Muscle layer of duodenum (tissue), 2 donors: ENCODE data around the gene CLBA1.

Experiments
- H3K27ac ChIP-seq: one replicate; pipeline ENCODE4 v1.7.0; 2013; ENCODE audit warnings: mild to moderate bottlenecking, low read length
- H3K27me3 ChIP-seq: one replicate; pipeline ENCODE4 v1.7.0; 2013; ENCODE audit warnings: low read depth, mild to moderate bottlenecking, control low read depth, low read length
- H3K36me3 ChIP-seq, 2 donors: one replicate each; pipeline ENCODE4 v1.7.0; 2013; ENCODE audit warnings: low read length in 2 of 2, control low read depth in 1 of 2, mild to moderate bottlenecking in 1 of 2; ENCODE audit not compliant: insufficient read depth in 2 of 2, control insufficient read depth in 1 of 2
- H3K4me1 ChIP-seq, 2 donors: one replicate each; pipeline ENCODE4 v1.7.0; 2013; ENCODE audit warnings: low read length in 2 of 2, mild to moderate bottlenecking in 2 of 2, control low read depth in 1 of 2, moderate library complexity in 1 of 2; ENCODE audit not compliant: insufficient read depth in 2 of 2, control insufficient read depth in 1 of 2
- H3K4me3 ChIP-seq, 2 donors: one replicate each; pipeline ENCODE4 v1.7.0; 2013; ENCODE audit warnings: low read length in 2 of 2, low read depth in 1 of 2, mild to moderate bottlenecking in 1 of 2
- H3K9me3 ChIP-seq, 2 donors: one replicate each; pipeline ENCODE4 v1.7.0; 2013; ENCODE audit warnings: low read length in 2 of 2, control low read depth in 1 of 2, mild to moderate bottlenecking in 1 of 2; ENCODE audit not compliant: control insufficient read depth in 1 of 2
- donor health status: healthy.

The CLBA1 gene

GRCh38 chr14:104978746-104979691 lies 6.6 kb upstream of the CLBA1 start:
- Histone ChIP-seq H3K27me3 (no peaks in the 10 kb centered on the region), H3K4me3 (peak overlapping the region in 1 of 2 donors; percentile 44), H3K4me1 (peaks cover 12 to 49% of the 10 kb centered on the region in 2 donors), H3K9me3 (no peaks in the 10 kb centered on the region), H3K36me3 (no peaks in the 10 kb centered on the region), H3K27ac (no peak overlapping the region)

- H3K9me3 ChIP-seq, result no peaks in the 10 kb centered on the region
- no peak overlapping the region for H3K4me3 ChIP-seq
- H3K36me3 ChIP-seq, result no peaks in the 10 kb centered on the region
- H3K4me1 ChIP-seq, result peaks cover 6 to 40% of the 10 kb centered on the region in 2 donors
- no peak overlapping the region for H3K27ac ChIP-seq
- no peaks in the 10 kb centered on the region for H3K27me3 ChIP-seq
Observed at GRCh38 chr14:104979758-104980610, 5.6 kb upstream of the CLBA1 start.

GRCh38 chr14:104980611-104981531 lies 4.7 kb upstream of the CLBA1 start:
- Histone ChIP-seq H3K27ac (no peak overlapping the region), H3K4me1 (peaks cover 0 to 31% of the 10 kb centered on the region in 2 donors), H3K9me3 (no peaks in the 10 kb centered on the region)

GRCh38 chr14:104981699-104982541 lies 3.7 kb upstream of the CLBA1 start:
- H3K4me1 ChIP-seq, result peaks cover 0 to 31% of the 10 kb centered on the region in 2 donors
- no peaks in the 10 kb centered on the region for H3K27me3 ChIP-seq
- H3K36me3 ChIP-seq, result no peaks in the 10 kb centered on the region
- H3K4me3 ChIP-seq, result no peak overlapping the region
- H3K27ac ChIP-seq, result no peak overlapping the region
- no peaks in the 10 kb centered on the region for H3K9me3 ChIP-seq

More at GRCh38 chr14:104980611-104981531, 4.7 kb upstream of the CLBA1 start:
- no peak overlapping the region for H3K4me3 ChIP-seq
- H3K27me3 ChIP-seq, result no peaks in the 10 kb centered on the region
- H3K36me3 ChIP-seq, result no peaks in the 10 kb centered on the region

GRCh38 chr14:104982548-104983230 lies 2.9 kb upstream of the CLBA1 start:
- Histone ChIP-seq H3K27ac (no peak overlapping the region), H3K36me3 (no peaks in the 10 kb centered on the region), H3K4me1 (peaks cover 0 to 26% of the 10 kb centered on the region in 2 donors), H3K4me3 (no peak overlapping the region), H3K27me3 (no peaks in the 10 kb centered on the region), H3K9me3 (no peaks in the 10 kb centered on the region)

GRCh38 chr14:104983231-104983721 lies 2.3 kb upstream of the CLBA1 start:
- Histone ChIP-seq H3K27me3 (no peaks in the 10 kb centered on the region), H3K4me1 (peaks cover 0 to 24% of the 10 kb centered on the region in 2 donors), H3K36me3 (no peaks in the 10 kb centered on the region), H3K9me3 (no peaks in the 10 kb centered on the region), H3K27ac (no peak overlapping the region), H3K4me3 (no peak overlapping the region)

GRCh38 chr14:104984056-104984894 lies 1.3 kb upstream of the CLBA1 start:
- Histone ChIP-seq H3K36me3 (no peaks in the 10 kb centered on the region), H3K27ac (no peak overlapping the region), H3K27me3 (no peaks in the 10 kb centered on the region), H3K4me1 (peaks cover 0 to 17% of the 10 kb centered on the region in 2 donors), H3K9me3 (no peaks in the 10 kb centered on the region), H3K4me3 (no peak overlapping the region)

GRCh38 chr14:104986487-104987164 lies 1.0 kb downstream of the CLBA1 start:
- Histone ChIP-seq H3K27me3 (no peaks in the 10 kb centered on the region), H3K4me3 (peak overlapping the region; percentile 46 to 76), H3K27ac (no peak overlapping the region)

More at GRCh38 chr14:104986487-104987164, 1.0 kb downstream of the CLBA1 start:
- Histone ChIP-seq H3K9me3 (no peaks in the 10 kb centered on the region), H3K4me1 (peaks cover 0 to 13% of the 10 kb centered on the region in 2 donors), H3K36me3 (peaks cover 0 to 5% of the 10 kb centered on the region in 2 donors)
